ENCODE data around the gene ZNF420.
"Not testable (repeated sequence)": the region's sequence is repeated elsewhere in the genome, so short reads cannot be mapped to it uniquely, and the experiment has no call there.

Gene ZNF420

DNA sequence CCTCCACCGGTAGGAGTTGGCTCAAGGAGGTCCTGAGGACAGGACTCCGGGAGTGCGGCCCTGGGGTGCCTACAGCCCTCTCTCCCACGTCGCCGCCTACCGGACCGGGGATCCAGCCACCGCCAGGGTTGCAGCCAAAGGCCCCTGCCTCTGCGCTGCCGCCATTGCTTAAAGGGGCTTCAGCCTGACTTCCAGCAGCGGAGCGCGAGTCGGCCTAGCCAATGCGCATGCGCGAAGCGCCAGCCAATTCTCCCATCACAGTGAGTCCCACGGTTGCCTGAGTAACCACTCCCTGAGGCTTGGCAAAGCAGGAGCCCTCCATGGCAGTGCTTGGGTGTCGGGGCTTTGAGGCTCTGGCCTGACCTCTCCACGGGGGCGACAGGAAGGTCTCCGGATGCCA lies 21.5 kb upstream of the ZNF420 start:
- CTCF ChIA-PET: interaction anchor here (0.6 to 0.7 kb wide), 2 partner anchors 82 to 84 kb away, joined by 3 read pairs; no protein-coding TSS in a partner anchor

DNA sequence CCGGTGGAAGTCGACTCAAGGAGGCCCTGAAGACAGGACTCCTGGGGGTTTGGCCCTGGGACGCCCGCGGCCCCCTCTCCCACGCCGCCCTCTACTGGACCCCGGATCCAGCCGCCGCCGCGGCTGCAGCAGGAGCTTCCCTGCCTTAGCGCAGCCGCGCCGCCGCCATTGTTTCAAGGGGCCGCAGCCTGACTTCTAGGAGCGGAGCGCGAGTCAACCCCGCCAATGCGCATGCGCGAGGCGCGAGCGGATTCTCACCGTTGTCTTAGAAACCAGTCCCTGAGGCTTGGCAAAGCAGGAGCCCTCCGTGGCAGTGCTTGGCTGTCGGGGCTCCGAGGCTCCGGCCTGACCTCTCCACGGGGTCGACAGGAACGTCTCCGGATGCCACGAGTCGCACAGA lies 19.1 kb upstream of the ZNF420 start:
- H3K9me3 ChIP-seq (ENCODE audit: control insufficient read depth, insufficient read depth, low read depth, low read length): peaks cover 11% of the 10 kb centered on the region
- H3K4me3 ChIP-seq (ENCODE audit: low read depth, low read length): no peak overlapping the region
- no peak overlapping the region for H3K27ac ChIP-seq (ENCODE audit: extremely low read depth, low read depth, low read length)
- POLR2A ChIA-PET: interaction anchor here (0.5 kb wide), 1 partner anchor 162 kb away, joined by 4 read pairs; no protein-coding TSS in a partner anchor
- CTCF ChIA-PET: interaction anchor here (0.7 kb wide), 1 partner anchor 415 kb away, joined by 6 read pairs; no protein-coding TSS in a partner anchor
- no peak for TF ChIP-seq BCL11A (tag by site-specific recombination; IDR thresholded peaks at IDR 0.05; ENCODE audit: low read depth)
- TF ChIP-seq ZNF521 (tag by site-specific recombination; IDR thresholded peaks at IDR 0.05): no peak
- TF ChIP-seq, protein P1, sequence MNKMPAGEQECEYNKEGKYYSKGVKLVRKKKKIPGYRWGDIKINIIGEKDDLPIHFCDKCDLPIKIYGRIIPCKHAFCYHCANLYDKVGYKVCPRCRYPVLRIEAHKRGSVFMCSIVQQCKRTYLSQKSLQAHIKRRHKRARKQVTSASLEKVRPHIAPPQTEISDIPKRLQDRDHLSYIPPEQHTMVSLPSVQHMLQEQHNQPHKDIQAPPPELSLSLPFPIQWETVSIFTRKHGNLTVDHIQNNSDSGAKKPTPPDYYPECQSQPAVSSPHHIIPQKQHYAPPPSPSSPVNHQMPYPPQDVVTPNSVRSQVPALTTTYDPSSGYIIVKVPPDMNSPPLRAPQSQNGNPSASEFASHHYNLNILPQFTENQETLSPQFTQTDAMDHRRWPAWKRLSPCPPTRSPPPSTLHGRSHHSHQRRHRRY (tag by site-specific recombination; IDR thresholded peaks at IDR 0.05): no peak
- TF ChIP-seq ZNF266 (tag by site-specific recombination; IDR thresholded peaks at IDR 0.05; ENCODE audit: low read depth): no peak
- no peak for TF ChIP-seq ZNF560 (tag by site-specific recombination; IDR thresholded peaks at IDR 0.05; ENCODE audit: borderline replicate concordance)
- TF ChIP-seq ZBTB20 (tag by site-specific recombination; IDR thresholded peaks at IDR 0.05): no peak
- TF ChIP-seq ZBTB8A (tag by site-specific recombination; IDR thresholded peaks at IDR 0.05): no peak
- TF ChIP-seq ZNF366 (tag by site-specific recombination; conservative IDR thresholded peaks at IDR 0.05): no peak
- no peak for TF ChIP-seq ZNF747 (tag by site-specific recombination; IDR thresholded peaks at IDR 0.05)
- TF ChIP-seq MYNN (tag by site-specific recombination; IDR thresholded peaks at IDR 0.05; ENCODE audit: borderline replicate concordance): no peak
- no peak for TF ChIP-seq ZNF585B (tag by site-specific recombination; IDR thresholded peaks at IDR 0.05)
- no peak for TF ChIP-seq ZBTB21 (tag by site-specific recombination; IDR thresholded peaks at IDR 0.05)
- no peak for TF ChIP-seq ZNF404 (tag by site-specific recombination; IDR thresholded peaks at IDR 0.05)
- TF ChIP-seq ZNF555 (tag by site-specific recombination; conservative IDR thresholded peaks at IDR 0.05): no peak
- TF ChIP-seq, protein P2, sequence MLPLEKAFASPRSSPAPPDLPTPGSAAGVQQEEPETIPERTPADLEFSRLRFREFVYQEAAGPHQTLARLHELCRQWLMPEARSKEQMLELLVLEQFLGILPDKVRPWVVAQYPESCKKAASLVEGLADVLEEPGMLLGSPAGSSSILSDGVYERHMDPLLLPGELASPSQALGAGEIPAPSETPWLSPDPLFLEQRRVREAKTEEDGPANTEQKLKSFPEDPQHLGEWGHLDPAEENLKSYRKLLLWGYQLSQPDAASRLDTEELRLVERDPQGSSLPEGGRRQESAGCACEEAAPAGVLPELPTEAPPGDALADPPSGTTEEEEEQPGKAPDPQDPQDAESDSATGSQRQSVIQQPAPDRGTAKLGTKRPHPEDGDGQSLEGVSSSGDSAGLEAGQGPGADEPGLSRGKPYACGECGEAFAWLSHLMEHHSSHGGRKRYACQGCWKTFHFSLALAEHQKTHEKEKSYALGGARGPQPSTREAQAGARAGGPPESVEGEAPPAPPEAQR (tag by site-specific recombination; IDR thresholded peaks at IDR 0.05): no peak
- H3K36me3 ChIP-seq (ENCODE audit: control insufficient read depth in 2 of 2, insufficient read depth in 1 of 2, low read length in 2 of 2): no peaks in the 10 kb centered on the region
- no peaks in the 10 kb centered on the region for H3K4me1 ChIP-seq (ENCODE audit: control insufficient read depth, insufficient read depth, low read length)

More for the DNA sequence above, 21.5 kb upstream of the ZNF420 start:
- peaks cover 7% of the 10 kb centered on the region for H3K9me3 ChIP-seq (ENCODE audit: control insufficient read depth, insufficient read depth, low read depth, low read length)
- TF ChIP-seq, protein P3, sequence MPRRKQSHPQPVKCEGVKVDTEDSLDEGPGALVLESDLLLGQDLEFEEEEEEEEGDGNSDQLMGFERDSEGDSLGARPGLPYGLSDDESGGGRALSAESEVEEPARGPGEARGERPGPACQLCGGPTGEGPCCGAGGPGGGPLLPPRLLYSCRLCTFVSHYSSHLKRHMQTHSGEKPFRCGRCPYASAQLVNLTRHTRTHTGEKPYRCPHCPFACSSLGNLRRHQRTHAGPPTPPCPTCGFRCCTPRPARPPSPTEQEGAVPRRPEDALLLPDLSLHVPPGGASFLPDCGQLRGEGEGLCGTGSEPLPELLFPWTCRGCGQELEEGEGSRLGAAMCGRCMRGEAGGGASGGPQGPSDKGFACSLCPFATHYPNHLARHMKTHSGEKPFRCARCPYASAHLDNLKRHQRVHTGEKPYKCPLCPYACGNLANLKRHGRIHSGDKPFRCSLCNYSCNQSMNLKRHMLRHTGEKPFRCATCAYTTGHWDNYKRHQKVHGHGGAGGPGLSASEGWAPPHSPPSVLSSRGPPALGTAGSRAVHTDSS (tag by site-specific recombination; IDR thresholded peaks at IDR 0.05): no peak
- TF ChIP-seq ZBTB21 (tag by site-specific recombination; IDR thresholded peaks at IDR 0.05) (no peak), ZNF23 (tag by site-specific recombination; IDR thresholded peaks at IDR 0.05; ENCODE audit: borderline replicate concordance) (no peak), HOXA7 (CRISPR knock-in tag; IDR thresholded peaks at IDR 0.05; ENCODE audit: borderline replicate concordance) (no peak), ZNF121 (tag by site-specific recombination; IDR thresholded peaks at IDR 0.05) (no peak), ZNF837 (tag by site-specific recombination; IDR thresholded peaks at IDR 0.05) (no peak)
- TF ChIP-seq, protein P4, sequence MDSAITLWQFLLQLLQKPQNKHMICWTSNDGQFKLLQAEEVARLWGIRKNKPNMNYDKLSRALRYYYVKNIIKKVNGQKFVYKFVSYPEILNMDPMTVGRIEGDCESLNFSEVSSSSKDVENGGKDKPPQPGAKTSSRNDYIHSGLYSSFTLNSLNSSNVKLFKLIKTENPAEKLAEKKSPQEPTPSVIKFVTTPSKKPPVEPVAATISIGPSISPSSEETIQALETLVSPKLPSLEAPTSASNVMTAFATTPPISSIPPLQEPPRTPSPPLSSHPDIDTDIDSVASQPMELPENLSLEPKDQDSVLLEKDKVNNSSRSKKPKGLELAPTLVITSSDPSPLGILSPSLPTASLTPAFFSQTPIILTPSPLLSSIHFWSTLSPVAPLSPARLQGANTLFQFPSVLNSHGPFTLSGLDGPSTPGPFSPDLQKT (IDR thresholded peaks at IDR 0.05; ENCODE audit: borderline replicate concordance, low read depth, low read length): no peak
- TF ChIP-seq, protein P5, sequence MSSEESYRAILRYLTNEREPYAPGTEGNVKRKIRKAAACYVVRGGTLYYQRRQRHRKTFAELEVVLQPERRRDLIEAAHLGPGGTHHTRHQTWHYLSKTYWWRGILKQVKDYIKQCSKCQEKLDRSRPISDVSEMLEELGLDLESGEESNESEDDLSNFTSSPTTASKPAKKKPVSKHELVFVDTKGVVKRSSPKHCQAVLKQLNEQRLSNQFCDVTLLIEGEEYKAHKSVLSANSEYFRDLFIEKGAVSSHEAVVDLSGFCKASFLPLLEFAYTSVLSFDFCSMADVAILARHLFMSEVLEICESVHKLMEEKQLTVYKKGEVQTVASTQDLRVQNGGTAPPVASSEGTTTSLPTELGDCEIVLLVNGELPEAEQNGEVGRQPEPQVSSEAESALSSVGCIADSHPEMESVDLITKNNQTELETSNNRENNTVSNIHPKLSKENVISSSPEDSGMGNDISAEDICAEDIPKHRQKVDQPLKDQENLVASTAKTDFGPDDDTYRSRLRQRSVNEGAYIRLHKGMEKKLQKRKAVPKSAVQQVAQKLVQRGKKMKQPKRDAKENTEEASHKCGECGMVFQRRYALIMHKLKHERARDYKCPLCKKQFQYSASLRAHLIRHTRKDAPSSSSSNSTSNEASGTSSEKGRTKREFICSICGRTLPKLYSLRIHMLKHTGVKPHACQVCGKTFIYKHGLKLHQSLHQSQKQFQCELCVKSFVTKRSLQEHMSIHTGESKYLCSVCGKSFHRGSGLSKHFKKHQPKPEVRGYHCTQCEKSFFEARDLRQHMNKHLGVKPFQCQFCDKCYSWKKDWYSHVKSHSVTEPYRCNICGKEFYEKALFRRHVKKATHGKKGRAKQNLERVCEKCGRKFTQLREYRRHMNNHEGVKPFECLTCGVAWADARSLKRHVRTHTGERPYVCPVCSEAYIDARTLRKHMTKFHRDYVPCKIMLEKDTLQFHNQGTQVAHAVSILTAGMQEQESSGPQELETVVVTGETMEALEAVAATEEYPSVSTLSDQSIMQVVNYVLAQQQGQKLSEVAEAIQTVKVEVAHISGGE (tag by site-specific recombination; conservative IDR thresholded peaks at IDR 0.05; ENCODE audit: low read depth): no peak
- H3K4me3 ChIP-seq (ENCODE audit: low read depth, low read length): no peak overlapping the region
- no peaks in the 10 kb centered on the region for H3K4me1 ChIP-seq (ENCODE audit: control insufficient read depth, insufficient read depth, low read length)
- H3K27ac ChIP-seq (ENCODE audit: extremely low read depth, low read depth, low read length): no peak overlapping the region
- POLR2A ChIA-PET: no interaction called here
- H3K36me3 ChIP-seq (ENCODE audit: control insufficient read depth in 2 of 2, insufficient read depth in 1 of 2, low read length in 2 of 2): no peaks in the 10 kb centered on the region

DNA sequence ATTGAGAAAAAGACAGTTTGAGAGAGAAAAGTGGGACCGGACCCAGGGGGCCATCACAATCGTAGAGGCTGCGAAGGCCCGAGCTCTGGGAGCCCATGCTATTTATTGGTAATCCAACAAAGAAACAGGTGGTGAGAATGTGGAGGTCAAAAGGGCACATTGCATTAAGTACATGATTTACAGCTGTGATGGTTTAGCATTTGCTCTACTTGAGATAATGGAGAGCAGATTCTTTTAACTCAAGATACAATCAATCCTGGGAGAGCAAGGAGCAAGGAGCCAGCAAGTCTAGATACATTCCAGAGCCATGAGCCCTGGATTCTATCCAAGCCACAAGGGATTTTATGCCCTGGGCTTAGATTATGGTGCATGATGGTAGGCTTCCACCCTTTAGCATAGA lies 13.3 kb upstream of the ZNF420 start:
- H3K9me3 ChIP-seq (ENCODE audit: control insufficient read depth, insufficient read depth, low read depth, low read length): peaks cover 14% of the 10 kb centered on the region
- H3K4me3 ChIP-seq (ENCODE audit: low read depth, low read length); H3K4me1 ChIP-seq (ENCODE audit: control insufficient read depth, insufficient read depth, low read length); CTCF ChIA-PET; H3K36me3 ChIP-seq (ENCODE audit: control insufficient read depth in 2 of 2, insufficient read depth in 1 of 2, low read length in 2 of 2); H3K27ac ChIP-seq (ENCODE audit: extremely low read depth, low read depth, low read length): not testable (repeated sequence)
- POLR2A ChIA-PET: interaction anchor here (1.8 kb wide), 1 partner anchor 13 kb away, joined by 6 read pairs; the partner anchor contains the start of gene ZNF420
